ENCODE results near the gene ARHGAP26.

GRCh38 chr5:143074414-143074996 is 304.3 kb downstream of the ARHGAP26 start:
- TF ChIP-seq POLR2A (IDR thresholded peaks at IDR 0.05), result no peak
- TF ChIP-seq CTCF (IDR thresholded peaks at IDR 0.05), result no peak
